ENCODE results near the gene GP5. TPM values are rescaled to one million over a fixed set of nuclear protein-coding genes. Genes with fewer than 3 reads are reported as not detected.

GP5 gene
- total RNA-seq, 3 donors from 2014 or later = 0.07 to 0.19 TPM; not detected in 1

DNA sequence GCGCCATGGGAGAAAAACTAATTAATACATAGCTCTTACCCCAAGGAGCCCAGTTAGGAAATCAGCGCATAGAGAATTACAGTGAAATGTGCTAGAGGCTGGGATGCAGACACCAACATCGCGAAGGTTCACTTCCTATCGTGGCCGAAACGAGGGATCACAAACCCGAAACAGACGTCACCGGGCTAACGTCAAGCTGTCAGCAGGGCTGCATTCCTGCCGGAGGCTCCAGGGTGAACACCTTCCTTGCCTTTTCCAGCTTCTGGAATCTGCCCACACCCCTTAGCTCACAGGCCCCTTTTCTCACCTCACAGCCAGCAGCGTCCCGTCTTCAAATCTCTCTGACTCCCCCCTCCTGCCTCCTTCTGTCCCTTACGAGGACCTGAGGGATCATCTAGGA is 13.0 kb downstream of the GP5 start:
- TF ChIP-seq, protein P1, sequence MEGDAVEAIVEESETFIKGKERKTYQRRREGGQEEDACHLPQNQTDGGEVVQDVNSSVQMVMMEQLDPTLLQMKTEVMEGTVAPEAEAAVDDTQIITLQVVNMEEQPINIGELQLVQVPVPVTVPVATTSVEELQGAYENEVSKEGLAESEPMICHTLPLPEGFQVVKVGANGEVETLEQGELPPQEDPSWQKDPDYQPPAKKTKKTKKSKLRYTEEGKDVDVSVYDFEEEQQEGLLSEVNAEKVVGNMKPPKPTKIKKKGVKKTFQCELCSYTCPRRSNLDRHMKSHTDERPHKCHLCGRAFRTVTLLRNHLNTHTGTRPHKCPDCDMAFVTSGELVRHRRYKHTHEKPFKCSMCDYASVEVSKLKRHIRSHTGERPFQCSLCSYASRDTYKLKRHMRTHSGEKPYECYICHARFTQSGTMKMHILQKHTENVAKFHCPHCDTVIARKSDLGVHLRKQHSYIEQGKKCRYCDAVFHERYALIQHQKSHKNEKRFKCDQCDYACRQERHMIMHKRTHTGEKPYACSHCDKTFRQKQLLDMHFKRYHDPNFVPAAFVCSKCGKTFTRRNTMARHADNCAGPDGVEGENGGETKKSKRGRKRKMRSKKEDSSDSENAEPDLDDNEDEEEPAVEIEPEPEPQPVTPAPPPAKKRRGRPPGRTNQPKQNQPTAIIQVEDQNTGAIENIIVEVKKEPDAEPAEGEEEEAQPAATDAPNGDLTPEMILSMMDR (IDR thresholded peaks at IDR 0.05) = no peak
- Histone ChIP-seq H3K4me1 (ENCODE audit: low read depth) (no peaks in the 10 kb centered on the region), H3K9me3 (no peaks in the 10 kb centered on the region), H3K36me3 (ENCODE audit: low read depth) (no peaks in the 10 kb centered on the region), H3K4me3 (no peak overlapping the region)
- ATAC-seq = no peak
- intact Hi-C loops (cut with DNase I, micrococcal nuclease) = no loop called here
- no peak for DNase-seq

DNA sequence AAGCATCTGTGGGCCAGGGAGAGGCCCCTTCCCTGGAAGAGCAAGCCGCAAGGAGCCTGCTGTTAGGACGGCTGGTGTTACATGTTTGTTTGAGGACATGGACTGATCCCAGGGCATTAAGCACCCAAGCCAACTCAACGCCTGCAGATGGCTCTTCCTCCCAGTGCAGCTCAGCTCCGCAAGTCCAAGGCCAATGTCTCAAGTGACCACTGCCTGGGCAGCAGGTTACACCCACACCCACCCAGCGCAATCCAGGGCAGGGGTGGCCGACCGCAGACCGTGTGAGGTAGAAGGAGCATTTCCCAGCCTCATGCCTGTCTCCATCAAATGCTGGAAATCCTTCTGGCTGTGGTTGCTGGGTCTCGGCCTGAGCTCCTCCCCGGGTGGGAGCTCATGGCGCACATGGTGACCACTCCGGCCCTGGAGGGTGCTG is 14.5 kb downstream of the GP5 start:
- intact Hi-C loops (cut with DNase I, micrococcal nuclease) = no loop called here
- Histone ChIP-seq H3K36me3 (ENCODE audit: low read depth) (no peaks in the 10 kb centered on the region), H3K4me3 (no peak overlapping the region), H3K9me3 (no peaks in the 10 kb centered on the region), H3K4me1 (ENCODE audit: low read depth) (no peaks in the 10 kb centered on the region)
- ATAC-seq (no peak), DNase-seq (no peak)
- TF ChIP-seq, protein P1 (IDR thresholded peaks at IDR 0.05) = no peak

DNA sequence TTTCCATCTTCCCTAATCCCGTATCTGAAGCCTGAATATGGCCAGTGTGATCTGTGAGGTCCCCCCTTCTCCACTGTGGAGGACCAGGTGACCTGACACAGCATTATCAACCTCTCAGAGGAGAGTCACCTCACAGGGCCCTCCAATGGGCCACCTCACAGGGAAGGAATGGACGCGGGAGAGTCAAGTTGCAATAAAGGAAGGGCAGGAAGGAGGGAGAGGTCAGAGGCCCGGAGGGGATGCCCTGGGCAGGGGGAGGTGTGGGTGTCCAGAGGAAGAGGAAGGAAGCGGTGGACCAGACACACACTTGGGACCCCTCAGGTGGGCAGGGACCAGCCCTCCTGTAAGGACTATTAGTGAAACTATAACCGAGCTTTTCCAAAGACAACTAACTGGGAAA is 14.9 kb downstream of the GP5 start:
- H3K4me1 ChIP-seq (ENCODE audit: low read depth) = no peaks in the 10 kb centered on the region
- TF ChIP-seq, protein P1 (IDR thresholded peaks at IDR 0.05) = no peak
- no peaks in the 10 kb centered on the region for H3K9me3 ChIP-seq
- no peak for DNase-seq
- H3K36me3 ChIP-seq (ENCODE audit: low read depth) = no peaks in the 10 kb centered on the region
- no peak overlapping the region for H3K4me3 ChIP-seq
- intact Hi-C loops (cut with DNase I, micrococcal nuclease) = no loop called here
- ATAC-seq = no peak

DNA sequence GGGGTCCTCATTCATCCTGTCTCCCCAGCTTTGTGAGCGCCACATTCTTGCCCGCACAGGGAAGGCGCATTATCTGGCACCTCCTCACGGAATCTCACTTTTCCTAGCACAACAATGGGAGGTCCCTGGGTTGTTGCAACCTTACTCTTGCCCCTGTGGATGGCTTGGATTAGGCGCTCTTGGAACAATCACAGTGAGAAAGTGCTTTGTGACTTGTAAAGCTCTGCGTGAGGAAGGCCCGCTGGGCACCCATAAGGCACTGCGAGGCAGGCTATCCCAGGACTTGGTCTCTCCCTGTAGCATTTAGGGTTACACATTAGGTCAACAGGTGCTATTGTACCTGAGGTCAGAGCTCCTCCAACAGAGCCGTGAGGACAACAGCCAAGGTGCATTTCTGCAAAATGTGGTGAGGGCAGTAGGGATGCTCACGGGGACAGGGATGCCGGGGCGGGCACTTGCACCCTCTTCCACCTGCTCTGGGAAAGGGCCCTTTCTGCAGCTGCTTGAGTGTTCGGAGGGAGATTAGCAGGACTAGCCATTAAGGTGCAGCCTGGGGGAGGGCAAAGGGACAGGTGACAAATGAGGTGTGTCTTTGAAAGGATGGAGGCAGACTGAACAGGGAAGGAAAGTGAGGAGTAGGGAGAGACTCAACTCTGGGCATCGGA is 15.7 kb downstream of the GP5 start:
- intact Hi-C loops (cut with DNase I, micrococcal nuclease) = no loop called here
- H3K9me3 ChIP-seq = no peaks in the 10 kb centered on the region
- H3K4me3 ChIP-seq = no peak overlapping the region
- no peaks in the 10 kb centered on the region for H3K36me3 ChIP-seq (ENCODE audit: low read depth)
- no peaks in the 10 kb centered on the region for H3K4me1 ChIP-seq (ENCODE audit: low read depth)
- ATAC-seq (no peak), DNase-seq (peak in 1 of 3 donors; percentile 3)
- TF ChIP-seq, protein P1 (IDR thresholded peaks at IDR 0.05) = no peak

DNA sequence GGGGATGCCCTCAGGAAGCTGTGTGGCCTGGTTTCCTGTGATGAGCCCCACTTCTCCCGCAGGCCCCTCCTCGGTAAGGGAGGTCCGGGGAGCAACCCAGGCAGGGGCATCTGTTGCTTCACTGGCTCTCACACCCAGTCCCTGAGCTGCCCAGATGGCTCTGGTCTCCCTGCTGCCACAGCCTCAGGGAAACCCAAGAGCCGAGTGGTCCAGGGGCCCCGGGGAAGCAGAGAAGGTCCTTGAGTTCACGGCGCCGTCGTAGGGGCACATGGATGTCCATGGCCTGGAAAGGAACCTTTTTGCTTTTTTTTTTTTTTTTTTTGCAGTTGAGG is 16.2 kb downstream of the GP5 start:
- Histone ChIP-seq H3K4me3 (no peak overlapping the region), H3K36me3 (ENCODE audit: low read depth) (no peaks in the 10 kb centered on the region), H3K9me3 (no peaks in the 10 kb centered on the region), H3K4me1 (ENCODE audit: low read depth) (no peaks in the 10 kb centered on the region)
- DNase-seq (no peak), ATAC-seq (no peak)
- TF ChIP-seq, protein P1 (IDR thresholded peaks at IDR 0.05) = no peak
- intact Hi-C loops (cut with DNase I, micrococcal nuclease) = no loop called here
